Right lung (tissue), 5 donors: Measurements from ENCODE around the gene MARVELD3. TPM values are rescaled to one million over a fixed set of nuclear protein-coding genes. Genes with fewer than 3 reads are reported as not detected.

ENCODE experiments used
- DNase-seq, 2 donors: peaks; one replicate each; pipeline ENCODE4 v3.0.0-alpha.2; 2013
- polyA plus RNA-seq, 5 donors: library from polyadenylated mRNA; unstranded; fragments of 120-200 nt; gene quantifications; one replicate each; pipeline versions ENCODE4 v1.2.1 to v1.2.3, GENCODE V29; 2013; ENCODE audit warnings: inconsistent platforms in 1 of 5, low replicate concordance in 1 of 5; ENCODE audit not compliant: insufficient read length in 5 of 5, insufficient read depth in 1 of 5

MARVELD3 gene
- polyA plus RNA-seq, 5 donors: 6.2 to 9.4 (median 8.1) TPM

- DNase-seq: no peak
Measured at GRCh38 chr16:71618429-71618828, 7.6 kb upstream of the MARVELD3 start.

- no peak for DNase-seq
Measured at GRCh38 chr16:71622088-71622487, 3.9 kb upstream of the MARVELD3 start.

GRCh38 chr16:71623597-71623996 lies 2.4 kb upstream of the MARVELD3 start:
- no peak for DNase-seq

GRCh38 chr16:71625113-71625850 lies 702 bp upstream of the MARVELD3 start:
- DNase-seq: no peak

GRCh38 chr16:71626858-71627213 lies 852 bp downstream of the MARVELD3 start:
- DNase-seq: no peak

GRCh38 chr16:71627731-71628181 lies 1.8 kb downstream of the MARVELD3 start:
- no peak for DNase-seq

- DNase-seq: peak in 1 of 2 donors; percentile 27
Measured at GRCh38 chr16:71628810-71629209, 2.8 kb downstream of the MARVELD3 start.

- no peak for DNase-seq
Measured at GRCh38 chr16:71629278-71630016, 3.5 kb downstream of the MARVELD3 start.

GRCh38 chr16:71630808-71631207 lies 4.8 kb downstream of the MARVELD3 start:
- DNase-seq: no peak

- DNase-seq: no peak
Measured at GRCh38 chr16:71631776-71632175, 5.8 kb downstream of the MARVELD3 start.

- DNase-seq: no peak
Measured at GRCh38 chr16:71635632-71636031, 9.6 kb downstream of the MARVELD3 start.

GRCh38 chr16:71637398-71637797 lies 11.4 kb downstream of the MARVELD3 start:
- DNase-seq: no peak

GRCh38 chr16:71645450-71645849 lies 19.5 kb downstream of the MARVELD3 start:
- DNase-seq: no peak

GRCh38 chr16:71647391-71647790 lies 21.4 kb downstream of the MARVELD3 start:
- no peak for DNase-seq

- DNase-seq: no peak
Measured at GRCh38 chr16:71648162-71648561, 22.2 kb downstream of the MARVELD3 start.

GRCh38 chr16:71648921-71649320 lies 22.9 kb downstream of the MARVELD3 start:
- no peak for DNase-seq

- no peak for DNase-seq
Measured at GRCh38 chr16:71649704-71650103, 23.7 kb downstream of the MARVELD3 start.

- no peak for DNase-seq
Measured at GRCh38 chr16:71658771-71659170, 32.8 kb downstream of the MARVELD3 start.

GRCh38 chr16:71659471-71659870 lies 33.5 kb downstream of the MARVELD3 start:
- no peak for DNase-seq

- no peak for DNase-seq
Measured at GRCh38 chr16:71666264-71666663, 40.3 kb downstream of the MARVELD3 start.

- no peak for DNase-seq
Measured at GRCh38 chr16:71666928-71667707, 41.1 kb downstream of the MARVELD3 start.

- no peak for DNase-seq
Measured at GRCh38 chr16:71669926-71670536, 44.0 kb downstream of the MARVELD3 start.
